ENCODE measurements around the gene SDC3.

DNA sequence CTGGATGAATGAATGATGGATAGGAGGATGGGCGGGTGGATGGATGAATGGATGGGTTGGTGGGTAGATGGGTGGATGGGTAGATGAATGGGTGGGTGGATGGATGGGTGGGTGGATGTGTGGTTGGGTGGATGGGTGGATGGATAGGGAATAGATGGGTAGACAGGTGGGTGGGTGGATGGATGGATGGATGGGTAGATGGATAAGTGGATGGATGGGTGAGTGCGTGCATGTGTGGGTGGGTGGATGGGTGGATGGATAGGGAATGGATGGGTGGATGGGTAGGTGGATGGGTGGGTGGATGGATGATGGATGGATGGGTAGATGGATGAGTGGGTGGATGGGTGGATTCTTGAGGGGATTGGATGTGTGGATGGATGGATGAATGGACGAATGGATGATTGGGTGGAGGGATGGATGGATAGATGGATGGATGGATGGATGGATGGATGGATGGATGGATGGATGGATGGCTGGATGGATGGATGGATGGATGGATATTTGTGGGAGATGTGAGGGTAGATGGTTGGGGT is 68.7 kb downstream of the SDC3 start:
- TF ChIP-seq CTCF (IDR thresholded peaks at IDR 0.05; ENCODE audit: low read depth, low read length, poor library complexity, severe bottlenecking) (no peak), EZH2phosphoT487 (IDR thresholded peaks at IDR 0.05; ENCODE audit: borderline replicate concordance, low read length) (no peak)
